ENCODE data around the gene MPV17. TPM values are rescaled to one million over a fixed set of nuclear protein-coding genes. Genes with fewer than 3 reads are reported as not detected.

MPV17 gene
- total and polyA plus RNA-seq, 9 of the 15 experiments (the other 6 are each of a cell fraction or from before 2014, with no cell fraction given), result 54.7 to 140 (median 70.2) TPM

GRCh38 chr2:27320958-27321543, 1.8 kb downstream of the MPV17 start (continued):
- TF ChIP-seq MXD1 (CRISPR knock-in tag; IDR thresholded peaks at IDR 0.05; ENCODE audit: borderline replicate concordance, poor library complexity, severe bottlenecking), result no peak
- peak; percentile 77; the same call in 1 of the 2 replicates for TF ChIP-seq XRCC5 (IDR thresholded peaks at IDR 0.05; ENCODE audit: low read depth, low read length)
- no peak for TF ChIP-seq RBFOX2 (IDR thresholded peaks at IDR 0.05; ENCODE audit: low read depth, low read length)
- no peak for TF ChIP-seq CEBPG (CRISPR knock-in tag; IDR thresholded peaks at IDR 0.05)
- no peak for TF ChIP-seq CEBPG (tag; conservative IDR thresholded peaks at IDR 0.05 in 1 of 2, IDR thresholded peaks at IDR 0.05 in 1 of 2)
- TF ChIP-seq LEF1 (IDR thresholded peaks at IDR 0.05), result peak; percentile 42; the same call in 1 of the 2 replicates
- no peak for TF ChIP-seq RBM25 (IDR thresholded peaks at IDR 0.05; ENCODE audit: low read depth, low read length, severe bottlenecking)
- TF ChIP-seq FUS (optimal IDR thresholded peaks at IDR 0.05; ENCODE audit: low read depth, low read length), result no peak
- peak in 1 of 2 experiments; percentile 22; a peak in 1 of 4 replicates for TF ChIP-seq UBTF (IDR thresholded peaks at IDR 0.05; ENCODE audit: borderline replicate concordance in 1 of 2, low read depth in 2 of 2, low read length in 2 of 2)
- TF ChIP-seq ILF3 (IDR thresholded peaks at IDR 0.05; ENCODE audit: borderline replicate concordance), result no peak
- no peak for TF ChIP-seq CCAR2 (IDR thresholded peaks at IDR 0.05; ENCODE audit: low read depth, low read length)
- no peak; the same call in 1 of the 2 replicates for TF ChIP-seq RB1 (IDR thresholded peaks at IDR 0.05; ENCODE audit: low read depth)
- TF ChIP-seq HDAC2 (IDR thresholded peaks at IDR 0.05), result peak; percentile 50; the same call in 1 of the 2 replicates
- no peak for TF ChIP-seq AFF4 (CRISPR knock-in tag; IDR thresholded peaks at IDR 0.05)
- TF ChIP-seq ZNF408 (CRISPR knock-in tag; IDR thresholded peaks at IDR 0.05; ENCODE audit: low read depth), result no peak
- TF ChIP-seq BCOR (IDR thresholded peaks at IDR 0.05), result no peak
- TF ChIP-seq HMG20B (CRISPR knock-in tag; IDR thresholded peaks at IDR 0.05), result no peak
- no peak for TF ChIP-seq PHB2 (IDR thresholded peaks at IDR 0.05; ENCODE audit: low read depth)
- peak; percentile 90 for TF ChIP-seq DPF2 (IDR thresholded peaks at IDR 0.05)
- no peak for TF ChIP-seq MBD1 (CRISPR knock-in tag; IDR thresholded peaks at IDR 0.05)

Measured in K562 (cell line).